ENCODE results near the gene CYP27B1. TPM values are rescaled to one million over a fixed set of nuclear protein-coding genes. Genes with fewer than 3 reads are reported as not detected.

The CYP27B1 gene
- total and polyA plus RNA-seq, 9 of the 15 experiments (the other 6 are each of a cell fraction or from before 2014, with no cell fraction given) = 0.18 to 4.2 (median 1.8) TPM

DNA sequence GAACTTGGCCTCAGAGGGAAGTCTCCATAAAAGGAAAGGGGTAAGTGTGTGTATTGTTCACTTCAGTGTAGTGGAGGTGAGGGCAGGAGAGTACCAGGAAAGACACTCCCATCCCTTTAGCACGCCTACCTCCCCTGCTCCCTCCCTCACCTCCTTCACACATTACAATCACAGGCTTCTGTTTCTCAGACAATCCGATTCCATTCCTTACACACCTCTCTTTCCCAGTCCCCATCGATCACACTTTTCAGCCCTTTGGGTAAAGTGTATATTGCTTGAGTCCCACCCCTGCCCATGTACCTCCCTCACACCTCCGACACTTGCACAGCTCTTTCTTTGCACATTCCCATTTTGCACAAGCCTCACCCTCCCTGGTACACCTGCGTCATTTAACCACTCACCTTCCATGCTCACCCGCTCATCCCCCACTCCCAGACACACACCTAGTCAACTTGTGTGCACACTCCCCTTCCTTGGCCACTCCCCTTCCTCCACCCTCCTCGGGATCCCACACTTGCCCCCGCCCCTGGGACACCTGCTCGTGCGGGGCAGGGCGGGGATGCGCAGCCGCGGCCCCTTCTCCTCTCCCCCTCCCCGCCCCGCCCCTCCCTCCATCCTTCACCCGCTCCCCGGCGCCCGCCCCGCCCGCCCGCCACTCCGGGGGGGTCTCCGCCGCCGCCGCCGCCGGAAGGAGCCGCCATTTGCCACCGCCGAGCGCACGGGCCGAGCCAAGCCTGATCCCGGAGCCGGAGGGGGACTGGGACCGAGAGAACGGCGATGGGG lies 12.3 kb downstream of the CYP27B1 start, which contains the start of gene MARCHF9 (continued):
- no peak for TF ChIP-seq MTF1 (CRISPR knock-in tag; IDR thresholded peaks at IDR 0.05; ENCODE audit: borderline replicate concordance)
- no peak for TF ChIP-seq GABPB1 (CRISPR knock-in tag; IDR thresholded peaks at IDR 0.05)
- TF ChIP-seq ZNF24 (IDR thresholded peaks at IDR 0.05) = no peak
- no peak for TF ChIP-seq ZFX (CRISPR knock-in tag; IDR thresholded peaks at IDR 0.05)
- TF ChIP-seq SMARCE1 (IDR thresholded peaks at IDR 0.05) = peak; percentile 30; the same call in 1 of the 2 replicates
- 0 out of 2 replicates have a peak, but pooled peaks have one; percentile 27 for TF ChIP-seq NCOA1 (IDR thresholded peaks at IDR 0.05; ENCODE audit: low read depth)
- TF ChIP-seq EHMT2 (IDR thresholded peaks at IDR 0.05) = peak; percentile 60
- TF ChIP-seq MYC (IDR thresholded peaks at IDR 0.05; ENCODE audit: low read depth, low read length) = 0 out of 2 replicates have a peak, but pooled peaks have one; percentile 16
- TF ChIP-seq MYC (CRISPR knock-in tag; IDR thresholded peaks at IDR 0.05; ENCODE audit: borderline replicate concordance, low read depth) = no peak
- peak in 1 of 2 experiments; percentile 64; a peak in 1 of 4 replicates for TF ChIP-seq KDM1A (IDR thresholded peaks at IDR 0.05)
- peak; percentile 72; the same call in 1 of the 2 replicates for TF ChIP-seq OTX1 (CRISPR knock-in tag; IDR thresholded peaks at IDR 0.05)
- peak; percentile 54 for TF ChIP-seq BHLHE40 (IDR thresholded peaks at IDR 0.05; ENCODE audit: low read length)
- TF ChIP-seq GABPA (tag; conservative IDR thresholded peaks at IDR 0.05; ENCODE audit: low read depth) = peak; percentile 50
- no peak for TF ChIP-seq ZFP36 (IDR thresholded peaks at IDR 0.05; ENCODE audit: low read depth, low read length, partially characterized antibody)
- no peak for TF ChIP-seq ZNF696 (CRISPR knock-in tag; conservative IDR thresholded peaks at IDR 0.05)
- TF ChIP-seq, protein P1, sequence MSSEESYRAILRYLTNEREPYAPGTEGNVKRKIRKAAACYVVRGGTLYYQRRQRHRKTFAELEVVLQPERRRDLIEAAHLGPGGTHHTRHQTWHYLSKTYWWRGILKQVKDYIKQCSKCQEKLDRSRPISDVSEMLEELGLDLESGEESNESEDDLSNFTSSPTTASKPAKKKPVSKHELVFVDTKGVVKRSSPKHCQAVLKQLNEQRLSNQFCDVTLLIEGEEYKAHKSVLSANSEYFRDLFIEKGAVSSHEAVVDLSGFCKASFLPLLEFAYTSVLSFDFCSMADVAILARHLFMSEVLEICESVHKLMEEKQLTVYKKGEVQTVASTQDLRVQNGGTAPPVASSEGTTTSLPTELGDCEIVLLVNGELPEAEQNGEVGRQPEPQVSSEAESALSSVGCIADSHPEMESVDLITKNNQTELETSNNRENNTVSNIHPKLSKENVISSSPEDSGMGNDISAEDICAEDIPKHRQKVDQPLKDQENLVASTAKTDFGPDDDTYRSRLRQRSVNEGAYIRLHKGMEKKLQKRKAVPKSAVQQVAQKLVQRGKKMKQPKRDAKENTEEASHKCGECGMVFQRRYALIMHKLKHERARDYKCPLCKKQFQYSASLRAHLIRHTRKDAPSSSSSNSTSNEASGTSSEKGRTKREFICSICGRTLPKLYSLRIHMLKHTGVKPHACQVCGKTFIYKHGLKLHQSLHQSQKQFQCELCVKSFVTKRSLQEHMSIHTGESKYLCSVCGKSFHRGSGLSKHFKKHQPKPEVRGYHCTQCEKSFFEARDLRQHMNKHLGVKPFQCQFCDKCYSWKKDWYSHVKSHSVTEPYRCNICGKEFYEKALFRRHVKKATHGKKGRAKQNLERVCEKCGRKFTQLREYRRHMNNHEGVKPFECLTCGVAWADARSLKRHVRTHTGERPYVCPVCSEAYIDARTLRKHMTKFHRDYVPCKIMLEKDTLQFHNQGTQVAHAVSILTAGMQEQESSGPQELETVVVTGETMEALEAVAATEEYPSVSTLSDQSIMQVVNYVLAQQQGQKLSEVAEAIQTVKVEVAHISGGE (CRISPR knock-in tag; IDR thresholded peaks at IDR 0.05) = peak in 1 of 3 experiments; percentile 29; a peak in 1 of 6 replicates
- TF ChIP-seq, protein P2, sequence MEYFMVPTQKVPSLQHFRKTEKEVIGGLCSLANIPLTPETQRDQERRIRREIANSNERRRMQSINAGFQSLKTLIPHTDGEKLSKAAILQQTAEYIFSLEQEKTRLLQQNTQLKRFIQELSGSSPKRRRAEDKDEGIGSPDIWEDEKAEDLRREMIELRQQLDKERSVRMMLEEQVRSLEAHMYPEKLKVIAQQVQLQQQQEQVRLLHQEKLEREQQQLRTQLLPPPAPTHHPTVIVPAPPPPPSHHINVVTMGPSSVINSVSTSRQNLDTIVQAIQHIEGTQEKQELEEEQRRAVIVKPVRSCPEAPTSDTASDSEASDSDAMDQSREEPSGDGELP (CRISPR knock-in tag; IDR thresholded peaks at IDR 0.05; ENCODE audit: borderline replicate concordance) = peak; percentile 36; the same call in 1 of the 2 replicates
- TF ChIP-seq DMBX1 (CRISPR knock-in tag; IDR thresholded peaks at IDR 0.05; ENCODE audit: borderline replicate concordance) = no peak
- no peak for TF ChIP-seq NCOA6 (IDR thresholded peaks at IDR 0.05)
- TF ChIP-seq ZNF589 (CRISPR knock-in tag; IDR thresholded peaks at IDR 0.05; ENCODE audit: low read depth) = no peak
- no peak for TF ChIP-seq ZNF717 (CRISPR knock-in tag; IDR thresholded peaks at IDR 0.05)
- TF ChIP-seq, protein P3, sequence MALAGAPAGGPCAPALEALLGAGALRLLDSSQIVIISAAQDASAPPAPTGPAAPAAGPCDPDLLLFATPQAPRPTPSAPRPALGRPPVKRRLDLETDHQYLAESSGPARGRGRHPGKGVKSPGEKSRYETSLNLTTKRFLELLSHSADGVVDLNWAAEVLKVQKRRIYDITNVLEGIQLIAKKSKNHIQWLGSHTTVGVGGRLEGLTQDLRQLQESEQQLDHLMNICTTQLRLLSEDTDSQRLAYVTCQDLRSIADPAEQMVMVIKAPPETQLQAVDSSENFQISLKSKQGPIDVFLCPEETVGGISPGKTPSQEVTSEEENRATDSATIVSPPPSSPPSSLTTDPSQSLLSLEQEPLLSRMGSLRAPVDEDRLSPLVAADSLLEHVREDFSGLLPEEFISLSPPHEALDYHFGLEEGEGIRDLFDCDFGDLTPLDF (CRISPR knock-in tag; IDR thresholded peaks at IDR 0.05) = no peak
